HG03039 (cell line): ENCODE measurements around the gene TRANK1.

Source experiments
- ATAC-seq: cut with Tn5 transposase; IDR thresholded peaks from one replicate; pipeline ENCODE4 v1.9.1; 2021; ENCODE audit warnings: mild to moderate bottlenecking, moderate library complexity; ENCODE audit not compliant: unreplicated experiment

TRANK1 gene

DNA sequence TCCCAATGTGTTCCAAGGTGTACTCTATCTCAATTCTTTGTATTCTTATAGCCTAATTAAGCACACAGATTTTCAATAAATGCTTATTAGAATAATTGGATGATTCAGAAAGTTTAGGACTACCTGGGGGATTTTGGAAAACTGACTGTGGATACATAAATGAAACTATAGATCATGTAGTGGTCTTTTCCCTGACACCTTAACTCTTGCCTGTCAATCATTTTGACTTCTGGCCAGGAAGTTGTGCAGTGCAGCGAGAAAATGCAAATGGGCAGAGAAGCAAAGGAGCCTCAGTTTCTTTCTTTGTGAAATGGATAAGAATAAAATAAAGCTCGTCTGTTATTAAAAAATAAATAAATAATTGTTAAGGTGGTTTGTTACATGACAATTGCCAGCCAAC, 133.1 kb downstream of the TRANK1 start:
- ATAC-seq: no peak

DNA sequence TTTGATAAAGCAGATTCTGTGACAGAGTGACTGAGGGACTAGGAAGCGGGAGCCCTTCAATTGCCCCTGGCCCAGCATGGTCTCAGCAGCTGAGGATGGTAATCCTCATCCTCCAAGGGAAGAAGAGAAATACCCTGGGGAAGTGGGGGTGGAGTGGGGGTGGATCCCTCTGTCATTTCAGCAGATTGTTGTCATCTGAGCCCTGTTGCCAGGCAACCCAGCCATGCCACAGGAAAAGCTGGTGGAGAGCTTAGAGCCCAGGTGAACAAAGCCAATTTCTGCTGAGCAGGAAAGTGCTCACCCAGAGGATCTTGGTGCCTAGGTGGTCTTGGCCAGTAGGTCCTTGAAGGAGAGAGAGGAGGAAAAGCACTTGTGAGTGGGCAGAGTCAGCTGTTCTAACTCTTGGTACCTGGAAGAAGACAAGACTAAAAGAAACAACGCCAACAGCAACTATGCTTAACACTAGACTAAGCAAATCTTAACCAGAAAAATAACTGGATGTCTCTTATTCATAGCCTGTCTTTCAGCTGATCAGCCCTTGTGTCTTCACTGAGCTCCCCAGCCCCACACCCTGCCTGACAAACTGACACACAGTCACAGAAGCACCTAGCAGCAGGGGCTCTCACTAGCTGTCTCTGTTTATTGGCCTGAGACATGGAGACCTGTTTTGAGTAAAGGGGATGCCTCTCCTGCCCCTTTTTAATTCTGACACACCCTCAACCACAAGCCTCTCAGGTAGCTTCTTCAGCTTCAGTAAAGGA, 140.4 kb downstream of the TRANK1 start:
- no peak for ATAC-seq

DNA sequence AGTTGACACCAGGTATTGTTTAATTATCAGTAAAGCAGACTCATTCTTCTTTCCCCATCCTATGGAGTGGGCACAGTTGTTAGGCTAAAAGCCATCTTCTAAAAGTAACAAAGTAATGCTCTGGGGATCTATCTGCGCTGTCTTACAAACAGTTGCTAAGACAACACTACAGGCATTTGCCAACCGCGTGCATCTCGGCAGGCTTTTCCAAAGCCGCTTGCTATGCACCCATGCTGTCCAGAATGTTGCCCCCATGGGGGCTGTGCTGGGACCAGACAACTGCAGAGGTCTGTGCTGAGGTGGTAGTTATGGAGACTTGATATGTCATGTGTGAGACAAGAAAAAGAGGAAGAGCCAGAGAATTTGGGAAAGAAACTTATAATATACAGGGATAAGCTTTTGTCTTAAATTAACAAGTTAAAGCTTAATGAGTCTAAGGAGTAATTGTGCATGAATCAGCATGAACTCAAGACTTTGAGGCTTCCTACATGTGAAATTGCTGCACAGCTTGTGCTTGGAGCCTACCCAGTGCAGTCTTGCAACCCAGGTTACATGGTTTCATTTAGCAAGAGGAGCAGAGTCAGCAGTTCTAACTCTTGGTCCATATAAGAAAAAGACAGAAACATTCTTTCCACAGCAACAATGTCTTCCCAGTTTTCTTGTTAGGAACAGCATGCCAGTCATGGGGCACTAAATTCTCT, 141.6 kb downstream of the TRANK1 start:
- no peak for ATAC-seq

DNA sequence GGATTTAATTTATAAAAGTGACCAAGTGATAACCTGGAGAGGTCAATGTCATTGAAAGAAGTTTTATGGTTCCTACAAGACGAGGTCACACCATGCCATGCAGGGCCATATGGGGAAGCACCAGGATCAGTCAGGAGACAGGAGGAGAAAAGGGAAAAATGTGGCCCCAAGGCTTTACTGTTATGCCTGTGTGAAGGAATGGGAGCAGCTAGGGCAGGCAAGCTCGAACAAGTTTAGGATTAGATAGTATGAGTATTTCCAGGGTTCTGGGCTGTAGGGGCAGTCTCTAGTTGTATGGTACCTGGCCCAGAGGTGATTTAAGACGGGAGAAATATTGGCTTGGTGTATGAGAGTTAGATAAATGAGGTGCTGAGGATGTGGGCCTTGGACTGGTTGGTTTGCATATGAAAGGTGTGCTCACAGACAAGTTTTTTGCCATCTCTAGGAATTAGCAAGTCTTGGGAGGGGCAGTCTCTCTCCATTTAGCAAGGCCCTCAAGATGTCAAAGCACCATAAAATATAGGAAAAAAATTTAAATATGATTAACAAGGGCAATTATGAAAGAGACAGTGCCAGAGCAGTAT, 144.2 kb downstream of the TRANK1 start:
- ATAC-seq: no peak

DNA sequence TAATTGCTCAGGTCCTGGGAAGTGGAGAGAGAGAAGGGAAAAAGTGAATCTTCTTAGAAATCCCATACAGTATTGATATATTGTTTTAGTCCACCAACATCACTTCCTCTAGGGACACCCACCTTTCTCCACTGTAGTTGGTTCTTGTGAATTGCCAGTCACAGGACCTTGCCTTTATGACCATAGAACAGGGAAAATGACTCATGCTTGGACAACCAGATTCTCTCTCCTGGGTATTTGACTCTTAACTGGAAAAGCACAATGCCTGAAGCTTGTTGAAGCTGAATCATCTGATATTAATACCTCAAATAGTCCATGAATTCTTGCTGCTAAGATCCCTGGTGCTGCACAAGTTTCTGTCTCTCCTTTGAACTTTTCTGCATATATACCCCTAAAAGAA, 148.0 kb downstream of the TRANK1 start:
- no peak for ATAC-seq

DNA sequence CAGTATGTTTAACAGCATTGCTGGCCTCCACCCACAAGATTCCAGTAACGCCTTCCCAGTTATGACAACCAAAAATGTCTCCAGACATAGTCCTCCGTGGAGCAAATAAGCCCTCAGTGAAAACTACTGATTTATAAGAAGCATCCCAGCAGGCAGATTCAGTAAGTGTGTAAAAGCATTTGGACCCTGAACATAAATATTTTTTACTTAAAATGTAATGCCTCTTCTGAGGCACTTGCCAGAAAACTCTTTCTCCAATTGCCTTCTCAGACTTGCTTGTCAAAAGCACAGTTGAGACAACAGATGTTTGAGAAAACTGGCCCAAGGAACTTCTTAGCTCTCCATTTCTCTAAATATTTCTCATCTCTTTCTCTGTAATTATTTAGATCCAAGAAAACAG, 148.7 kb downstream of the TRANK1 start:
- no peak for ATAC-seq

DNA sequence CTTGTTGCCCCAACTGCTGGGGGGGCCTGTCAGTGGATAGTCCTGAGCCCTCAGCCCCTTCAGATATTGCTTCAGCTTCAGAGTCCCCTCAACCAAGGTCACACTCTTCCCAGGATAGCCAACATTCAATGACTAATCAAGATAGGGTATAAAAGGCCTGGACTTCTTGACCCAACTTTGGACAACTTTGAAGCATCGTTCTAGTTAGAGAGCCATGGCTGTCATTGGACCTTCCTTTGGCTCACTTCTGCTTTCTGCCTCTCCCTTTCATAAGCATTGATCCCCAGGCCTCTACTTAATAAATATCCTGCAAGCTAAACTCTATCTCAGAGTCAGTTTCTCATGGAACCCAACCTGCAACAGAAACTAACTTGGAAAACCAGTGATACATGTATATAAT, 149.2 kb downstream of the TRANK1 start:
- no peak for ATAC-seq

DNA sequence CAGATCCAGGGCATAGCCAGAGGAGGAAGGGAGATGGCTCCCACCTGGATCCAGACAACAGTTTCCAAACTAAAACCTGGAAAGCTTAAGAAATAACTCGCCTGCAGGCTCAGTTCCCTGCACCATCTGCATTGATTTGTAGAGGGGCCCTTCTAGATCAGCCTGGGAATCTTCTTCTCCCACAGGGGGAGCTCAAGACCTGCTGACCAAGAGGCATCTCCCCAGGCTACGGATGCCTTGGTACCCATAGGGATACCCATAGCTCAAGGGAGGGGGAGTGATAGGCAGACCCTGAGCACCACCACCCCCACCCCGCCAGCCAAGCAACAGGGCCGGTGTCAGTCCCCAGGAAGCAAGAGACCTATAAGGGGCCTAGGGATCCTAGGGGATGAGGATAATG, 152.5 kb downstream of the TRANK1 start:
- ATAC-seq: no peak

DNA sequence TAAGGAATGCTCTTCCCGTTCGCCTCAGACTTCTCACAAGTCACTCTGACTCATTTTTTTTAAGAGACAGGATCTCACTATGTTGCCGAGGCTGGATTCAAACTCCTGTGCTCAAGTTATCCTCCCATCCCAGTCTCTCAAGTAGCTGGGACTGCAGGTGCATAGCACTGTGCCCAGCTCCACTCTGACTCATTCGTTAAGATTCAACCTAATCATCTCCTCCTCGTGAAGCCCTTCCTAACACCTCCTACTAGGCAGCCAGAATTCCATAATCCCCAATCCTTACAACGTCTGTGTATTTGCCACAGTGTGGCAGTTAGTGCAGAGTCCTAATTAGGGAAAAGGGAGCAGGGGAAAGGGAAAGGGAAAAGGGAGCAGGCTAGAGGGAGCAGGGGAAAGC, 154.1 kb downstream of the TRANK1 start:
- ATAC-seq: no peak

DNA sequence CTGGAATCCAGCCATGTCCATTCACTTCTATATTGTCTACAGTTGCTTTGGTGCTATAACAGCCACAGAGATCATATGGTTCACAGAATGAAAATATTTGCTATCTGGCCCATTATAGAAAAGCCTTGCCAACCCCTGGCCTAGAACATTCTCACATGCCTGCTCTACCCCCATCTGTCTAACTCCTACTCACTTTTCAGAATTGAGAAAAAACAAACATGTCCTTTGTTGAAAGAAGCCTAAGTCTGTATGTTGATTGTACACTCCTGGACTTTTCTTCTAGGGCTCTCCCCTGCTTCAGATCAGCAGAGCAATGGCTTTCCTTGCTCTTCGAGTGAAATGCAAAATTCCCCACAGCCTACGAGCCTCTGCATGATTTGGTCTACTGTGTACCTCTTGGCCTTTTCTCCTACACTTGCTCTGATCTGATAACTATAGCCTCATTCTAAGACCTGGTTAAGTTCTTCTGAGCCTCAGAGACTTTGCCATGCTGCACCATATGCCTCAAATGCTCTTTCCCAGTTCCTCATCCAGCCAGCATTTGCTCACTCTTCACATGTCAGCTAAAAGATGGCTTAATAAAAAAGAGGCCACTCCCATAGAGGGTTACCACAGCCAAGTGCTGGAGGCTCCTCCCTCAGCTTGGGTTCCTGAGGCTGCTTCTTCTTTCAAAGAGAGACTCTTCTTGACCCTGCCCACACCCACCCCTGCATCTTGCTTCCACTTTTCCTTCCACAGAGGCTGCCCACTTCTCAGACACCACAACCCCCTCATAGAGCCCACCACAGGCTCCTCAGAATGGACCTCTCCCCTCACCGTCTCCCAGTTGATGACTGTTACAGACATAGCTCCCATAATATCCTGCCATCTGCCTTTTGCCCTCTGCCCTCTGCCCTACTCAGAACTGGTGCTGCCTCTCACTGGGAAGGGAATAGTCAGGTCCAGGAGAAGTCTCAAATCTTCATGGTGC, 157.6 kb downstream of the TRANK1 start:
- ATAC-seq: no peak

DNA sequence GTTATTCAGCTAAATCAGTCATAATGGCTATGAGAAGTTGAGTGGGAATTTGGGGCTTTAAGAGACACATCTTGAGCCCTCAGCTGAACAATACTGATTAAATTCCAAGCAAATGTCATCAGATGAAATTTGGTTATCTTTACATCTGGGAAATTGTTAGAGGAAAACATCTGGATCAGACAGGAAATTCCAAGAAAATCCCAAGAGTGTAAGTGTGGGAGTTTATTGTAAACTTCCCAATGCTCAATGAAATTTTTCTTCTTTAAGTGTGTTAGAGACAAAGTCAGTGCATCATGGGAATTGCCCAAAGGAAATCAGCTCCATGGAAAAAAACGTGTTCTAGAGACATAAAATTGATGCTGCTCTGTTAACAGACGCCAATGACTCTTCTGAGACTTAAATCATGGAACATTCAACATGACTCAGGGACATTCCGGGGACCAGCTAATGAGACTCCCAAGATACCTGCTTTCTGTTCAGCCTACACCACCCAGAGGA, 160.7 kb downstream of the TRANK1 start:
- no peak for ATAC-seq

DNA sequence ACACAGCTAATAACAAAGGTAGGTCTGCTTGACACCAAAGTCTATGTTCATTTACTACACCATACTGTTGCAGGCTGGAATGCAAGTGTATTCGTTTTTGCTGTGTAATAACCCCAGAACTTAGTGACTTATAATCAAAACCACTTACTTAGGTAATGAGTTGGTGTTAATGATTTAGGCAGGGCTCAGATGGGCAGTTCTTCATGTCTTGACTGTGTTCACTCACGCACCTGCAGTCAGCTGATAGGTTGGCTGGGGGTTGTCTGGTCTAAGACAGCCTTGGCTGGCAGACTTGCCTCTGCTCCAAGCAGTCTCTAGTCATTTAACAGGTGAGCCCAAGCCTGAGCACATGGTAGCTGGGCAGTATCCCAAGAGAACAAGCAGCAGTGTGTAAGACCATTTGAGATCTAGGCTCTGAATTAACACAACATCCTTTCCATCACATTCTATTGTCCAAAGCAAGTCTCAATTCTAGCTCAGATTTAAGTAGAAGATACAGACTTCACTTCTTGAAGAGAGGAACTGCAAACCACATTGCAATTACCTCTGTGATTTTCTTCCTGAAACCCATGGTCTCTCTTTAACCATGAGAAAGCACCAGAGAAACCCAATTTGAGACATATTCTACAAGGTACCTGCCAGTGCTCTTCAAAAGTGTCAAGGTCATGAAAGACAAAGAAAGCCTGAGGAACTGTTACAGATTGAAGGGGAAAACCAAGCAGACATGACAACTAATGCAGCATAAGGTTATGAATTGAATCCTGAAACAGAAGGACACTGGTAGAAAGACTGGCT, 167.2 kb downstream of the TRANK1 start:
- ATAC-seq: no peak
